ENCODE measurements around the gene LMF2. TPM values are rescaled to one million over a fixed set of nuclear protein-coding genes. Genes with fewer than 3 reads are reported as not detected.

Gene LMF2
- total RNA-seq, 1 donor from 2014 or later, result 66.2 TPM

GRCh38 chr22:50548921-50549790, 41.7 kb upstream of the LMF2 start:
- peaks cover 13% of the 10 kb centered on the region for H3K4me1 Mint-ChIP-seq
- TF ChIP-seq CTCF (IDR thresholded peaks at IDR 0.05; ENCODE audit: unreplicated experiment), result no peak
- H3K4me3 Mint-ChIP-seq, result no peak overlapping the region
- no peaks in the 10 kb centered on the region for H3K27me3 Mint-ChIP-seq (ENCODE audit: low read depth)
- no peaks in the 10 kb centered on the region for H3K36me3 Mint-ChIP-seq
- H3K9me3 Mint-ChIP-seq, result no peaks in the 10 kb centered on the region
- no peak overlapping the region for H3K27ac Mint-ChIP-seq
- DNase-seq (ENCODE audit: low spot score in 2 of 2, unreplicated experiment in 2 of 2), result no peak

GRCh38 chr22:50548040-50548920, 40.8 kb upstream of the LMF2 start:
- H3K9me3 Mint-ChIP-seq, result no peaks in the 10 kb centered on the region
- no peak overlapping the region for H3K4me3 Mint-ChIP-seq
- H3K4me1 Mint-ChIP-seq, result peaks cover 13% of the 10 kb centered on the region
- TF ChIP-seq CTCF (IDR thresholded peaks at IDR 0.05; ENCODE audit: unreplicated experiment), result no peak
- no peak for DNase-seq (ENCODE audit: low spot score in 2 of 2, unreplicated experiment in 2 of 2)
- no peaks in the 10 kb centered on the region for H3K27me3 Mint-ChIP-seq (ENCODE audit: low read depth)
- no peak overlapping the region for H3K27ac Mint-ChIP-seq
- no peaks in the 10 kb centered on the region for H3K36me3 Mint-ChIP-seq

- no peak for DNase-seq (ENCODE audit: low spot score in 2 of 2, unreplicated experiment in 2 of 2)
- TF ChIP-seq CTCF (IDR thresholded peaks at IDR 0.05; ENCODE audit: unreplicated experiment), result no peak
- H3K27ac Mint-ChIP-seq, result no peak overlapping the region
- H3K9me3 Mint-ChIP-seq, result no peaks in the 10 kb centered on the region
- no peaks in the 10 kb centered on the region for H3K27me3 Mint-ChIP-seq (ENCODE audit: low read depth)
- H3K4me1 Mint-ChIP-seq, result peaks cover 13% of the 10 kb centered on the region
- no peaks in the 10 kb centered on the region for H3K36me3 Mint-ChIP-seq
- no peak overlapping the region for H3K4me3 Mint-ChIP-seq
Observed at GRCh38 chr22:50547263-50547985, 39.9 kb upstream of the LMF2 start.

GRCh38 chr22:50546326-50547262, 39.1 kb upstream of the LMF2 start:
- H3K27ac Mint-ChIP-seq, result no peak overlapping the region
- no peaks in the 10 kb centered on the region for H3K36me3 Mint-ChIP-seq
- no peak for TF ChIP-seq CTCF (IDR thresholded peaks at IDR 0.05; ENCODE audit: unreplicated experiment)
- no peaks in the 10 kb centered on the region for H3K27me3 Mint-ChIP-seq (ENCODE audit: low read depth)
- H3K4me3 Mint-ChIP-seq, result no peak overlapping the region
- H3K9me3 Mint-ChIP-seq, result no peaks in the 10 kb centered on the region
- H3K4me1 Mint-ChIP-seq, result peaks cover 13% of the 10 kb centered on the region
- no peak for DNase-seq (ENCODE audit: low spot score in 2 of 2, unreplicated experiment in 2 of 2)

All from mesothelial cell of epicardium (in vitro differentiated cells).